Kidney (tissue), 14 donors: Measurements from ENCODE around the gene NTN4. TPM values are rescaled to one million over a fixed set of nuclear protein-coding genes. Genes with fewer than 3 reads are reported as not detected.
A peak's percentile ranks its signal among the peaks of the same experiment; 100 is the strongest.

Source experiments
- DNase-seq, 5 donors: peaks; one replicate each; pipeline ENCODE4 v3.0.0-alpha.2; 2013 to 2020
- FAIRE-seq: peaks from 2 replicates; lab custom pipeline; 2012; peaks lifted over from hg19 to GRCh38; lab: Jason Lieb, UNC
- H3K27ac ChIP-seq, 2 donors: one replicate each; pipeline ENCODE4 v1.7.0; 2013; ENCODE audit warnings: low read depth in 2 of 2, low read length in 2 of 2, inconsistent platforms in 1 of 2
- H3K27me3 ChIP-seq: one replicate; pipeline ENCODE4 v1.7.1; 2013; ENCODE audit warnings: low read length, inconsistent platforms; ENCODE audit not compliant: control insufficient read depth, insufficient read depth
- H3K36me3 ChIP-seq, 3 donors: one replicate each; pipeline versions ENCODE4 v1.7.0 to v1.7.1; 2013; ENCODE audit warnings: low read length in 3 of 3, control low read depth in 1 of 3, inconsistent platforms in 1 of 3; ENCODE audit not compliant: insufficient read depth in 3 of 3, control insufficient read depth in 2 of 3
- H3K4me1 ChIP-seq, 3 donors: one replicate each; pipeline versions ENCODE4 v1.7.0 to v1.7.1; 2013; ENCODE audit warnings: low read length in 3 of 3, inconsistent platforms in 1 of 3, low read depth in 1 of 3; ENCODE audit not compliant: control insufficient read depth in 2 of 3, insufficient read depth in 2 of 3
- H3K4me3 ChIP-seq, 3 donors: one replicate each; pipeline versions ENCODE4 v1.7.0 to v1.8.1; 2013; ENCODE audit warnings: low read length in 3 of 3, control low read depth in 1 of 3, inconsistent platforms in 1 of 3
- H3K9ac ChIP-seq, 3 donors: one replicate each; pipeline versions ENCODE4 v1.7.0 to v1.7.1; 2013; ENCODE audit warnings: low read length in 3 of 3, control low read depth in 1 of 3, inconsistent platforms in 1 of 3
- H3K9me3 ChIP-seq, 3 donors: one replicate each; pipeline versions ENCODE4 v1.7.0 to v1.7.1; 2013; ENCODE audit warnings: low read length in 3 of 3, control low read depth in 1 of 3, inconsistent platforms in 1 of 3; ENCODE audit not compliant: control insufficient read depth in 2 of 3, insufficient read depth in 1 of 3
- CTCF ChIP-seq: IDR thresholded peaks from 3 replicates; pipeline ENCODE4 v1.5.1; 2012; ENCODE audit warnings: mild to moderate bottlenecking, moderate library complexity, borderline replicate concordance; ENCODE audit not compliant: insufficient read depth; ENCODE audit errors: extremely low read depth
- intact Hi-C: fragments of 100-400 bp; cut with DNase I; formaldehyde crosslinking; loops from one replicate; pipeline ENCODE4 v1.11.1; 2022
- polyA plus RNA-seq: library from polyadenylated mRNA; stranded (reverse); fragments of 350-450 nt; fragmentation: Illumina TruSeq; extraction: RNeasy Lipid Tissue Mini Kit (QIAGEN cat#74804); gene quantifications from one replicate; pipeline ENCODE4 v1.2.3, GENCODE V29; 2014; ENCODE audit warnings: low read depth, low replicate concordance; ENCODE audit not compliant: insufficient read depth
- total RNA-seq: library from RNA; stranded (reverse); fragmentation: NEBNext Ultra II Directional; extraction: Animal tissue kit (Norgen Biotek cat#: 25700); gene quantifications from one replicate; pipeline ENCODE4 v1.2.1, GENCODE V29; 2021
- donor health status: control.
- donor health status: control.
- donor health status: control.
- donor health status: control.
- donor health status: control.
- donor health status: DM: yes; HTN: yes; CAD: no.
- donor health status: Normal renal cell carcinoma (clear cell type).

Gene NTN4
- total and polyA plus RNA-seq, 2 donors from 2014 or later: 71.0 to 83.2 TPM

GRCh38 chr12:95653771-95654546, 136.6 kb downstream of the NTN4 start:
- Histone ChIP-seq H3K27me3 (no peaks in the 10 kb centered on the region), H3K36me3 (no peaks in the 10 kb centered on the region), H3K4me3 (no peak overlapping the region), H3K9me3 (no peaks in the 10 kb centered on the region), H3K9ac (peak overlapping the region in 1 of 3 donors; percentile 41), H3K4me1 (peaks cover 0 to 15% (median 0%) of the 10 kb centered on the region in 3 donors), H3K27ac (peak overlapping the region in 1 of 2 donors; percentile 61)
- FAIRE-seq (no peak), DNase-seq (no peak)
- no peak for TF ChIP-seq CTCF
- intact Hi-C loops: no loop called here

- H3K4me3 ChIP-seq: no peak overlapping the region
- H3K9me3 ChIP-seq: no peaks in the 10 kb centered on the region
- FAIRE-seq (no peak), DNase-seq (no peak)
- no peak overlapping the region for H3K9ac ChIP-seq
- H3K27me3 ChIP-seq: no peaks in the 10 kb centered on the region
- no peak overlapping the region for H3K27ac ChIP-seq
- intact Hi-C loops: no loop called here
- peaks cover 0 to 21% (median 3%) of the 10 kb centered on the region in 3 donors for H3K4me1 ChIP-seq
- no peaks in the 10 kb centered on the region for H3K36me3 ChIP-seq
- no peak for TF ChIP-seq CTCF
These were observed 138.9 kb downstream of the NTN4 start for GRCh38 chr12:95651681-95652080.

GRCh38 chr12:95648990-95649791, 141.4 kb downstream of the NTN4 start:
- Histone ChIP-seq H3K4me3 (no peak overlapping the region), H3K4me1 (peaks cover 0 to 24% (median 5%) of the 10 kb centered on the region in 3 donors), H3K9ac (no peak overlapping the region), H3K27me3 (no peaks in the 10 kb centered on the region), H3K9me3 (no peaks in the 10 kb centered on the region), H3K27ac (peak overlapping the region; percentile 29 to 84), H3K36me3 (no peaks in the 10 kb centered on the region)
- no peak for TF ChIP-seq CTCF
- no peak for FAIRE-seq
- intact Hi-C loops: no loop called here
- peak; percentile 62 to 82 (median 78) for DNase-seq
